SK-N-SH treated with all-trans-retinoic acid at 6 μM for 48 hours (cell line): ENCODE results near the gene OR1J1.

ENCODE experiments used
- ARNTL ChIP-seq: fragments of 450-650 bp; formaldehyde crosslinking; IDR thresholded peaks from 2 replicates; pipeline ENCODE4 v1.5.0; 2020; ENCODE audit warnings: low read depth, mild to moderate bottlenecking, moderate library complexity, borderline replicate concordance
- RARB ChIP-seq: fragments of 250-450 bp; sonication (Bioruptor Pico); IDR thresholded peaks from 2 replicates; pipeline ENCODE4 v1.8.0; 2021; ENCODE audit warnings: mild to moderate bottlenecking, moderate library complexity
- ZC3H10 ChIP-seq: fragments of 250-450 bp; sonication (Bioruptor Pico); IDR thresholded peaks from 2 replicates; pipeline ENCODE4 v1.5.1; 2021; ENCODE audit warnings: mild to moderate bottlenecking, moderate library complexity
- ZFP3 ChIP-seq: fragments of 250-450 bp; sonication (Bioruptor Pico); IDR thresholded peaks from 2 replicates; pipeline ENCODE4 v1.5.0; 2020; ENCODE audit warnings: mild to moderate bottlenecking, moderate library complexity
- ZNF70 ChIP-seq: fragments of 450-650 bp; formaldehyde crosslinking; IDR thresholded peaks from 2 replicates; pipeline ENCODE4 v1.5.0; 2020; ENCODE audit warnings: mild to moderate bottlenecking, moderate library complexity

DNA sequence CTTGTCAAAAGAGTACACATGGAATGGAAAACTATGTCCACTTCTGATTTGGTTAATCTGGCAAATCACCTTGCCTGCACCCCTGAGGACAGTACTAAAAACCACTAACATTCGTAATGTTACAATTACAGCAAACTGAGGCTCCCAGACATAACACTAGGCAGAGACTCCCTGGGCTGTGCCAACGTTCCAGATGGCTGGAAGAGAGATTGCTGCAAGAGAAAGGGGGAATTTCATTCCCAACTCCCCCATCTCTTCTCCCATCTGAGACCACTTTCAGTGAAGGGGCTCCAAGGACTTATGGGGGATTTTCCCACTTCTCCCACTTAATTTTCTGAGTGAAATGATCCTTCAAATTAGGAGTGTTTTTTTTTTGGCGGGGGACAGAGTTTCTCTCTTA is 11.3 kb downstream of the OR1J1 start:
- TF ChIP-seq ZNF70 (CRISPR knock-in tag) (no peak), ZC3H10 (CRISPR knock-in tag) (no peak), ZFP3 (CRISPR knock-in tag) (no peak), RARB (CRISPR knock-in tag) (no peak), ARNTL (CRISPR knock-in tag) (no peak)
